Testis (tissue), 3 donors: ENCODE measurements around the gene IRF1. TPM values are rescaled to one million over a fixed set of nuclear protein-coding genes. Genes with fewer than 3 reads are reported as not detected.

Experiments
- DNase-seq: peaks from one replicate; pipeline ENCODE4 v3.0.0-alpha.2; 2019
- H3K27ac ChIP-seq, 2 donors: fragments of 200-600 bp; sonication (generic); one replicate each; pipeline ENCODE4 v1.5.1; 2019
- H3K27me3 ChIP-seq: fragments of 200-600 bp; sonication (generic); one replicate; pipeline ENCODE4 v1.5.1; 2019
- H3K36me3 ChIP-seq: fragments of 200-600 bp; sonication (generic); one replicate; pipeline ENCODE4 v1.5.1; 2017; ENCODE audit warnings: low read depth; ENCODE audit errors: missing control alignments
- H3K4me1 ChIP-seq: fragments of 200-600 bp; sonication (generic); one replicate; pipeline ENCODE4 v1.5.1; 2019
- H3K4me3 ChIP-seq, 2 donors: fragments of 200-600 bp; sonication (generic); one replicate each; pipeline ENCODE4 v1.5.1; 2017 to 2019
- H3K9me3 ChIP-seq: fragments of 200-600 bp; sonication (generic); one replicate; pipeline ENCODE4 v1.5.1; 2017
- POLR2A ChIP-seq: fragments of 450-650 bp; IDR thresholded peaks from one replicate; pipeline ENCODE4 v1.6.1; 2017; ENCODE audit warnings: antibody characterized with exemption, mild to moderate bottlenecking, moderate library complexity
- WGBS, 2 donors: methylation state at CpG; one replicate each; pipeline ENCODE4 v1.1.5; 2018; 5-methylcytosine and 5-hydroxymethylcytosine counted together
- intact Hi-C: fragments of 100-400 bp; cut with DNase I; formaldehyde crosslinking; loops from one replicate; pipeline ENCODE4 v1.15.1; 2023; ENCODE audit warnings: low total_unique reads
- polyA plus RNA-seq: library from polyadenylated mRNA; stranded (reverse); fragments of 350-450 nt; fragmentation: Illumina TruSeq; extraction: RNeasy Lipid Tissue Mini Kit (QIAGEN cat#74804); gene quantifications from one replicate; pipeline ENCODE4 v1.2.3, GENCODE V29; 2014; ENCODE audit warnings: low read depth, low replicate concordance; ENCODE audit not compliant: insufficient read depth
- total RNA-seq, 2 donors: library from RNA; depleted of rRNA; stranded (reverse); fragments of >200 nt; gene quantifications; one replicate each; pipeline ENCODE4 v1.2.3, GENCODE V29; 2016
- TF ChIP-seq, protein P1 (sequence below), 3 experiments: fragments of 450-650 bp in 2 of 3; fragments of 200-600 bp in 1 of 3; sonication (generic) in 1 of 3; IDR thresholded peaks; one replicate each; pipeline ENCODE4 v1.5.1; 2016 to 2019; ENCODE audit warnings: antibody characterized with exemption in 3 of 3, mild to moderate bottlenecking in 2 of 3, moderate library complexity in 1 of 3

The IRF1 gene
- total and polyA plus RNA-seq, 3 donors from 2014 or later, result 20.2 to 31.7 (median 22.5) TPM

GRCh38 chr5:132499440-132500243 is 9.1 kb upstream of the IRF1 start:
- Histone ChIP-seq H3K27me3 (no peaks in the 10 kb centered on the region), H3K36me3 (no peaks in the 10 kb centered on the region), H3K4me3 (no peak overlapping the region), H3K9me3 (no peaks in the 10 kb centered on the region), H3K27ac (no peak overlapping the region), H3K4me1 (peaks cover 12% of the 10 kb centered on the region)
- TF ChIP-seq, protein P1, sequence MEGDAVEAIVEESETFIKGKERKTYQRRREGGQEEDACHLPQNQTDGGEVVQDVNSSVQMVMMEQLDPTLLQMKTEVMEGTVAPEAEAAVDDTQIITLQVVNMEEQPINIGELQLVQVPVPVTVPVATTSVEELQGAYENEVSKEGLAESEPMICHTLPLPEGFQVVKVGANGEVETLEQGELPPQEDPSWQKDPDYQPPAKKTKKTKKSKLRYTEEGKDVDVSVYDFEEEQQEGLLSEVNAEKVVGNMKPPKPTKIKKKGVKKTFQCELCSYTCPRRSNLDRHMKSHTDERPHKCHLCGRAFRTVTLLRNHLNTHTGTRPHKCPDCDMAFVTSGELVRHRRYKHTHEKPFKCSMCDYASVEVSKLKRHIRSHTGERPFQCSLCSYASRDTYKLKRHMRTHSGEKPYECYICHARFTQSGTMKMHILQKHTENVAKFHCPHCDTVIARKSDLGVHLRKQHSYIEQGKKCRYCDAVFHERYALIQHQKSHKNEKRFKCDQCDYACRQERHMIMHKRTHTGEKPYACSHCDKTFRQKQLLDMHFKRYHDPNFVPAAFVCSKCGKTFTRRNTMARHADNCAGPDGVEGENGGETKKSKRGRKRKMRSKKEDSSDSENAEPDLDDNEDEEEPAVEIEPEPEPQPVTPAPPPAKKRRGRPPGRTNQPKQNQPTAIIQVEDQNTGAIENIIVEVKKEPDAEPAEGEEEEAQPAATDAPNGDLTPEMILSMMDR (IDR thresholded peaks at IDR 0.05), result no peak
- TF ChIP-seq POLR2A, result no peak
- 67 to 75% methylated on average over 9 of the region's 9 CpGs for WGBS, 2 donors
- intact Hi-C loops, result loop anchor here (5.0 to 10.0 kb wide), 2 partner anchors 112 to 225 kb away; no protein-coding TSS in a partner anchor
- no peak for DNase-seq

- TF ChIP-seq, protein P1 (IDR thresholded peaks at IDR 0.05), result no peak
- no peak for TF ChIP-seq POLR2A
- 81 to 84% methylated on average over 4 of the region's 4 CpGs for WGBS, 2 donors
- Histone ChIP-seq H3K4me1 (peaks cover 14% of the 10 kb centered on the region), H3K27ac (no peak overlapping the region), H3K36me3 (no peaks in the 10 kb centered on the region), H3K9me3 (no peaks in the 10 kb centered on the region), H3K27me3 (no peaks in the 10 kb centered on the region), H3K4me3 (no peak overlapping the region)
- intact Hi-C loops, result loop anchor here (5.0 to 10.0 kb wide), 2 partner anchors 111 to 224 kb away; no protein-coding TSS in a partner anchor
- no peak for DNase-seq
These were observed 8.2 kb upstream of the IRF1 start for GRCh38 chr5:132498686-132499271.

- WGBS, 2 donors, result 88 to 90% methylated on average over 3 of the region's 3 CpGs
- no peaks in the 10 kb centered on the region for H3K27me3 ChIP-seq
- intact Hi-C loops, result loop anchor here (5.0 to 10.0 kb wide), 2 partner anchors 111 to 223 kb away; no protein-coding TSS in a partner anchor
- no peak overlapping the region for H3K4me3 ChIP-seq
- no peak for DNase-seq
- no peaks in the 10 kb centered on the region for H3K9me3 ChIP-seq
- H3K27ac ChIP-seq, result no peak overlapping the region
- no peaks in the 10 kb centered on the region for H3K36me3 ChIP-seq
- TF ChIP-seq, protein P1 (IDR thresholded peaks at IDR 0.05), result no peak
- TF ChIP-seq POLR2A, result no peak
- H3K4me1 ChIP-seq, result peaks cover 14% of the 10 kb centered on the region
These were observed 7.6 kb upstream of the IRF1 start for GRCh38 chr5:132498152-132498551.

DNA sequence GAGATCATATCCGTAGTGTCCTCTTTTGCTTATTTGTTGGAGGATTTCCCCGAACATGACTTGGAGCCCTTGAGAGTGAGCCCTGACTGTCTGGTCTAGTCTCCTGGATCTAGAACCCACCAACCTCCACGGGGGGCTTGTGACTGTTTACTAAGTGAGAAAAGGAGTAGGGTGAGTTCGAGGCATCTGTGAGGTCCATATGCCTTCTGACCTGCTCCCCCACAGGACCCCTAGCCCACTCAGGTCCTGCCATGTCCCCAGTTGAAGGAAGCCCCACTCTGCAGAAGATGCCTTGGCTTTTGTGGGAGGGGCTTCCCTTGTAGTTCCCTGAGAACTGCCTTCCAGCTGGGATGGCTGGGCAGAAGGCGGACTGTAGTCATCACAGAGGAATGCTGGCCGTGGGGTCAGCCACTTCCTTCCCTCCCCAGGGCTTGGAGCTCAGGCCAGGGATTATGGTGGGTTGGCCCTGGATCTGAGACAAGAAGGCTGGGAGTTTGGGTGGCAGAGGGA is 7.0 kb upstream of the IRF1 start:
- intact Hi-C loops, result loop anchor here (5.0 to 10.0 kb wide), 2 partner anchors 110 to 223 kb away; no protein-coding TSS in a partner anchor

More for the DNA sequence above, 7.0 kb upstream of the IRF1 start:
- no peaks in the 10 kb centered on the region for H3K9me3 ChIP-seq
- TF ChIP-seq, protein P1 (IDR thresholded peaks at IDR 0.05), result no peak
- TF ChIP-seq POLR2A, result no peak
- H3K36me3 ChIP-seq, result no peaks in the 10 kb centered on the region
- peak overlapping the region; percentile 77 to 81 for H3K27ac ChIP-seq
- no peak for DNase-seq
- no peak overlapping the region for H3K4me3 ChIP-seq
- no peaks in the 10 kb centered on the region for H3K27me3 ChIP-seq
- WGBS, 2 donors, result 25 to 59% methylated on average over 4 to 6 of the region's 6 CpGs
- peaks cover 14% of the 10 kb centered on the region for H3K4me1 ChIP-seq
